HL-60 (cell line): ENCODE data around the gene ADSS1.

Source experiments
- DNase-seq, 2 experiments: peaks; one replicate each; pipeline ENCODE4 v3.0.0-alpha.2; 2010 to 2020; ENCODE audit warnings: low read depth in 1 of 2, low spot score in 1 of 2
- H3K27ac ChIP-seq: fragments of 250-450 bp; sonication (Bioruptor Pico); replicated peaks from 2 replicates; pipeline ENCODE4 v1.5.1; 2020; ENCODE audit warnings: mild to moderate bottlenecking, moderate library complexity
- H3K27me3 ChIP-seq: fragments of 250-450 bp; sonication (Bioruptor Pico); 2 replicates; pipeline ENCODE4 v1.5.1; 2021; ENCODE audit warnings: mild to moderate bottlenecking, moderate library complexity; ENCODE audit not compliant: insufficient read depth, poor library complexity, severe bottlenecking
- H3K4me3 ChIP-seq: replicated peaks from 2 replicates; pipeline ENCODE4 v1.5.1; 2011; ENCODE audit warnings: mild to moderate bottlenecking, control low read depth, low read length; ENCODE audit not compliant: insufficient read depth
- CTCF ChIP-seq: IDR thresholded peaks from one replicate; pipeline ENCODE4 v1.5.1; 2011; ENCODE audit warnings: low read length, control low read depth, inconsistent platforms; ENCODE audit not compliant: insufficient read depth
- GABPA ChIP-seq: IDR thresholded peaks from 2 replicates; pipeline ENCODE4 v1.6.1; 2012; ENCODE audit warnings: low read depth
- POLR2AphosphoS5 ChIP-seq: IDR thresholded peaks from 2 replicates; pipeline ENCODE4 v1.6.1; 2012; ENCODE audit warnings: low read depth
- REST ChIP-seq: IDR thresholded peaks from 2 replicates; pipeline ENCODE4 v1.6.1; 2012; ENCODE audit warnings: low read depth; ENCODE audit not compliant: insufficient replicate concordance
- SPI1 ChIP-seq: IDR thresholded peaks from 2 replicates; pipeline ENCODE4 v1.6.1; 2012; ENCODE audit warnings: low read depth, mild to moderate bottlenecking, borderline replicate concordance

The ADSS1 gene

GRCh38 chr14:104731320-104732294, 7.6 kb downstream of the ADSS1 start:
- TF ChIP-seq SPI1 (no peak), CTCF (no peak), GABPA (no peak), POLR2AphosphoS5 (no peak), REST (no peak)
- DNase-seq = no peak
- H3K4me3 ChIP-seq = no peak overlapping the region

GRCh38 chr14:104732355-104732804, 8.4 kb downstream of the ADSS1 start:
- Histone ChIP-seq H3K4me3 (no peak overlapping the region), H3K27me3 (peaks cover 10% of the 10 kb centered on the region), H3K27ac (no peak overlapping the region)
- no peak for DNase-seq
- no peak for TF ChIP-seq SPI1

More at GRCh38 chr14:104731320-104732294, 7.6 kb downstream of the ADSS1 start:
- Histone ChIP-seq H3K27me3 (peaks cover 17% of the 10 kb centered on the region), H3K27ac (no peak overlapping the region)

- Histone ChIP-seq H3K27me3 (peaks cover 4% of the 10 kb centered on the region), H3K4me3 (no peak overlapping the region), H3K27ac (no peak overlapping the region)
- DNase-seq = no peak
- no peak for TF ChIP-seq SPI1
- no peak for TF ChIP-seq CTCF
- no peak for TF ChIP-seq POLR2AphosphoS5
- TF ChIP-seq GABPA = no peak
- TF ChIP-seq REST = no peak
Measured at GRCh38 chr14:104732931-104733681, 9.1 kb downstream of the ADSS1 start.

- TF ChIP-seq REST (no peak), SPI1 (no peak), GABPA (no peak), CTCF (no peak), POLR2AphosphoS5 (no peak)
- no peak overlapping the region for H3K27ac ChIP-seq
- no peak for DNase-seq
- no peaks in the 10 kb centered on the region for H3K27me3 ChIP-seq
- H3K4me3 ChIP-seq = no peak overlapping the region
Measured at GRCh38 chr14:104734051-104734587, 10.1 kb downstream of the ADSS1 start.
